Duodenal mucosa (tissue), 2 donors: ENCODE data around the gene SSBP3.

Experiments
- H3K27ac ChIP-seq: one replicate; pipeline ENCODE4 v1.7.0; 2013; ENCODE audit warnings: low read depth, low read length
- H3K27me3 ChIP-seq, 2 donors: one replicate each; pipeline ENCODE4 v1.7.0; 2013; ENCODE audit warnings: low read length in 2 of 2, control low read depth in 1 of 2; ENCODE audit not compliant: insufficient read depth in 2 of 2, control insufficient read depth in 1 of 2
- H3K36me3 ChIP-seq, 2 donors: one replicate each; pipeline ENCODE4 v1.7.0; 2013; ENCODE audit warnings: low read length in 2 of 2, control low read depth in 1 of 2; ENCODE audit not compliant: insufficient read depth in 2 of 2, control insufficient read depth in 1 of 2
- H3K4me1 ChIP-seq, 2 donors: one replicate each; pipeline ENCODE4 v1.7.0; 2013; ENCODE audit warnings: low read length in 2 of 2, control low read depth in 1 of 2; ENCODE audit not compliant: insufficient read depth in 2 of 2, control insufficient read depth in 1 of 2
- H3K4me3 ChIP-seq, 2 donors: one replicate each; pipeline ENCODE4 v1.7.0; 2013; ENCODE audit warnings: low read length in 2 of 2, low read depth in 1 of 2
- H3K9ac ChIP-seq, 2 donors: one replicate each; pipeline ENCODE4 v1.7.0; 2013; ENCODE audit warnings: low read length in 2 of 2, low read depth in 1 of 2
- H3K9me3 ChIP-seq, 2 donors: one replicate each; pipeline ENCODE4 v1.7.0; 2013; ENCODE audit warnings: low read length in 2 of 2, control low read depth in 1 of 2; ENCODE audit not compliant: control insufficient read depth in 1 of 2

Gene SSBP3

GRCh38 chr1:54265126-54265525, 141.1 kb downstream of the SSBP3 start:
- Histone ChIP-seq H3K27ac (no peak overlapping the region), H3K4me3 (no peak overlapping the region), H3K36me3 (peaks cover 0 to 4% of the 10 kb centered on the region in 2 donors), H3K9me3 (no peaks in the 10 kb centered on the region), H3K4me1 (peaks cover 28 to 29% of the 10 kb centered on the region in 2 donors), H3K9ac (no peak overlapping the region), H3K27me3 (no peaks in the 10 kb centered on the region)

GRCh38 chr1:54263601-54264226, 142.5 kb downstream of the SSBP3 start:
- Histone ChIP-seq H3K9ac (no peak overlapping the region), H3K36me3 (no peaks in the 10 kb centered on the region), H3K27ac (peak overlapping the region; percentile 15), H3K4me3 (no peak overlapping the region), H3K27me3 (no peaks in the 10 kb centered on the region), H3K9me3 (no peaks in the 10 kb centered on the region), H3K4me1 (peaks cover 31 to 39% of the 10 kb centered on the region in 2 donors)

GRCh38 chr1:54262244-54262643, 143.9 kb downstream of the SSBP3 start:
- Histone ChIP-seq H3K4me1 (peaks cover 34 to 43% of the 10 kb centered on the region in 2 donors), H3K27ac (no peak overlapping the region), H3K9me3 (no peaks in the 10 kb centered on the region), H3K4me3 (no peak overlapping the region), H3K9ac (no peak overlapping the region), H3K36me3 (no peaks in the 10 kb centered on the region), H3K27me3 (no peaks in the 10 kb centered on the region)

GRCh38 chr1:54260810-54261209, 145.4 kb downstream of the SSBP3 start:
- no peaks in the 10 kb centered on the region for H3K9me3 ChIP-seq
- no peak overlapping the region for H3K9ac ChIP-seq
- H3K4me3 ChIP-seq, result no peak overlapping the region
- no peaks in the 10 kb centered on the region for H3K27me3 ChIP-seq
- no peaks in the 10 kb centered on the region for H3K36me3 ChIP-seq
- peaks cover 44 to 54% of the 10 kb centered on the region in 2 donors for H3K4me1 ChIP-seq
- H3K27ac ChIP-seq, result no peak overlapping the region

- H3K4me1 ChIP-seq, result peaks cover 44 to 54% of the 10 kb centered on the region in 2 donors
- H3K4me3 ChIP-seq, result no peak overlapping the region
- H3K27ac ChIP-seq, result no peak overlapping the region
- H3K9me3 ChIP-seq, result no peaks in the 10 kb centered on the region
- no peaks in the 10 kb centered on the region for H3K36me3 ChIP-seq
- H3K9ac ChIP-seq, result no peak overlapping the region
- no peaks in the 10 kb centered on the region for H3K27me3 ChIP-seq
Measured at GRCh38 chr1:54259546-54260140, 146.6 kb downstream of the SSBP3 start.

- Histone ChIP-seq H3K9ac (no peak overlapping the region), H3K27me3 (no peaks in the 10 kb centered on the region), H3K4me3 (no peak overlapping the region), H3K36me3 (no peaks in the 10 kb centered on the region), H3K9me3 (no peaks in the 10 kb centered on the region), H3K4me1 (peaks cover 43 to 50% of the 10 kb centered on the region in 2 donors), H3K27ac (no peak overlapping the region)
Measured at GRCh38 chr1:54257876-54258275, 148.3 kb downstream of the SSBP3 start.

- peaks cover 39 to 47% of the 10 kb centered on the region in 2 donors for H3K4me1 ChIP-seq
- H3K9ac ChIP-seq, result peak overlapping the region in 1 of 2 donors; percentile 63
- no peak overlapping the region for H3K27ac ChIP-seq
- H3K27me3 ChIP-seq, result no peaks in the 10 kb centered on the region
- peak overlapping the region; percentile 38 to 40 for H3K4me3 ChIP-seq
- H3K9me3 ChIP-seq, result no peaks in the 10 kb centered on the region
- no peaks in the 10 kb centered on the region for H3K36me3 ChIP-seq
Measured at GRCh38 chr1:54257346-54257620, 148.9 kb downstream of the SSBP3 start.

GRCh38 chr1:54256522-54257345, 149.5 kb downstream of the SSBP3 start:
- H3K4me1 ChIP-seq, result peaks cover 39 to 47% of the 10 kb centered on the region in 2 donors
- no peak overlapping the region for H3K9ac ChIP-seq
- H3K27ac ChIP-seq, result no peak overlapping the region
- H3K36me3 ChIP-seq, result peaks cover 0 to under 1% of the 10 kb centered on the region in 2 donors
- H3K27me3 ChIP-seq, result no peaks in the 10 kb centered on the region
- no peaks in the 10 kb centered on the region for H3K9me3 ChIP-seq
- H3K4me3 ChIP-seq, result peak overlapping the region; percentile 38 to 40

GRCh38 chr1:54255026-54255702, 151.0 kb downstream of the SSBP3 start:
- Histone ChIP-seq H3K27ac (no peak overlapping the region), H3K9me3 (no peaks in the 10 kb centered on the region), H3K9ac (no peak overlapping the region), H3K4me1 (peaks cover 30 to 32% of the 10 kb centered on the region in 2 donors), H3K4me3 (no peak overlapping the region), H3K27me3 (no peaks in the 10 kb centered on the region), H3K36me3 (peaks cover 3 to 11% of the 10 kb centered on the region in 2 donors)

GRCh38 chr1:54254055-54254454, 152.1 kb downstream of the SSBP3 start:
- Histone ChIP-seq H3K36me3 (peaks cover 3 to 15% of the 10 kb centered on the region in 2 donors), H3K4me1 (peaks cover 20 to 21% of the 10 kb centered on the region in 2 donors), H3K9ac (no peak overlapping the region), H3K4me3 (no peak overlapping the region), H3K27ac (no peak overlapping the region), H3K27me3 (no peaks in the 10 kb centered on the region), H3K9me3 (no peaks in the 10 kb centered on the region)
